Vagina (tissue), 2 donors: ENCODE data around the gene EYS.

ENCODE experiments used
- POLR2A ChIP-seq, 2 donors: fragments of 450-650 bp; IDR thresholded peaks; one replicate each; pipeline ENCODE4 v1.6.1; 2017; ENCODE audit warnings: antibody characterized with exemption in 2 of 2, mild to moderate bottlenecking in 2 of 2, moderate library complexity in 2 of 2
- POLR2AphosphoS5 ChIP-seq, 2 donors: sonication (generic); formaldehyde crosslinking; IDR thresholded peaks; one replicate each; pipeline ENCODE4 v1.9.0; 2017; ENCODE audit warnings: antibody characterized with exemption in 2 of 2, mild to moderate bottlenecking in 2 of 2, low read depth in 1 of 2; ENCODE audit not compliant: insufficient read depth in 1 of 2
- TF ChIP-seq, protein P1 (sequence below), 3 experiments: fragments of 450-650 bp in 2 of 3; fragments of 200-600 bp in 1 of 3; sonication (generic) in 1 of 3; IDR thresholded peaks; one replicate each; pipeline ENCODE4 v1.5.1; 2017 to 2019; ENCODE audit warnings: antibody characterized with exemption in 3 of 3, mild to moderate bottlenecking in 2 of 3, moderate library complexity in 2 of 3

DNA sequence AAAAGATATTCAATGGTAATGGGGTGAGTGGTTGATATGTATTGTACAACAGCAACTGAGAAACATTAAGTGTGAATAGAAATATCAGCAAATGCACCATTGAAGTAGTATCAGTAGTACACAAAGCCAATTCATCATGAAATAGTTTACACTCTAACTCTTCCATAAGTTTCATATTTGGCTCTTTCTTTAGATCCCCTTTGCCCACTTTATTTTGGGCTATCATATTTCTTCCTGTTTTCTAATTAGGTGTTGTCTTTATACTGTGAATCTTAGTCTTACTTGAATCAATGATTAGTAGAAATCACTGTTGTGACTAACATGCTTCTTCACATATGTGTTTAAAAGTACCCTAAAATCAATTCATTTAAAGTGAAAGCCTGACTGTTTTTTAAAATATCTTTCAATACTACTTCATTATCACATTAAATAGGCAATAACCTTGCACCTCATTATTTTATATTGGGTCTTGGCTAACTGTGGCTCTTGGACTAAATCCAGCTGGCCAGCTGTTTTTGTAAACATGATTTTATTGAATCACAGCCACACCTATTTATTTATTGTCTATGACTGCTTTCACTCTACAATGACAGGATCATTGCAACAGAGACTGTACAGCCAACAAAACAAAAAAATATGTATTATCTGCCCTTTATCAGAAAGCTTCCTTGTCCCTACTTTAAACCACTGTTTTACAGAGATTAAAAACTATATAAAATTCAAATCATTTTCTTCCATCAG is 38.9 kb downstream of the EYS start:
- TF ChIP-seq, protein P1, sequence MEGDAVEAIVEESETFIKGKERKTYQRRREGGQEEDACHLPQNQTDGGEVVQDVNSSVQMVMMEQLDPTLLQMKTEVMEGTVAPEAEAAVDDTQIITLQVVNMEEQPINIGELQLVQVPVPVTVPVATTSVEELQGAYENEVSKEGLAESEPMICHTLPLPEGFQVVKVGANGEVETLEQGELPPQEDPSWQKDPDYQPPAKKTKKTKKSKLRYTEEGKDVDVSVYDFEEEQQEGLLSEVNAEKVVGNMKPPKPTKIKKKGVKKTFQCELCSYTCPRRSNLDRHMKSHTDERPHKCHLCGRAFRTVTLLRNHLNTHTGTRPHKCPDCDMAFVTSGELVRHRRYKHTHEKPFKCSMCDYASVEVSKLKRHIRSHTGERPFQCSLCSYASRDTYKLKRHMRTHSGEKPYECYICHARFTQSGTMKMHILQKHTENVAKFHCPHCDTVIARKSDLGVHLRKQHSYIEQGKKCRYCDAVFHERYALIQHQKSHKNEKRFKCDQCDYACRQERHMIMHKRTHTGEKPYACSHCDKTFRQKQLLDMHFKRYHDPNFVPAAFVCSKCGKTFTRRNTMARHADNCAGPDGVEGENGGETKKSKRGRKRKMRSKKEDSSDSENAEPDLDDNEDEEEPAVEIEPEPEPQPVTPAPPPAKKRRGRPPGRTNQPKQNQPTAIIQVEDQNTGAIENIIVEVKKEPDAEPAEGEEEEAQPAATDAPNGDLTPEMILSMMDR (IDR thresholded peaks at IDR 0.05): no peak
- TF ChIP-seq POLR2A (IDR thresholded peaks at IDR 0.05): no peak
- no peak for TF ChIP-seq POLR2AphosphoS5 (IDR thresholded peaks at IDR 0.05; ENCODE audit: insufficient read depth in 1 of 2, low read depth in 1 of 2)
